ENCODE measurements around the gene NAE1.
A peak's percentile ranks its signal among the peaks of the same experiment; 100 is the strongest.
"Not testable (repeated sequence)": the region's sequence is repeated elsewhere in the genome, so short reads cannot be mapped to it uniquely, and the experiment has no call there.

Gene NAE1

GRCh38 chr16:66830422-66831404 is at the start of gene NAE1:
TSS of gene NAE1 (minus strand) at chr16:66830976. CDS start at chr16:66830899, 77 bp downstream.
- DNase-seq, result peak; percentile 74

GRCh38 chr16:66878067-66878466 is 47.3 kb upstream of the NAE1 start:
- DNase-seq, result no peak

GRCh38 chr16:66874079-66874775 is 43.5 kb upstream of the NAE1 start:
- DNase-seq, result peak; percentile 17

- DNase-seq, result no peak
These were observed 42.9 kb upstream of the NAE1 start for GRCh38 chr16:66873685-66874055.

- DNase-seq, result peak; percentile 100
These were observed 42.3 kb upstream of the NAE1 start for GRCh38 chr16:66872943-66873684.

GRCh38 chr16:66872559-66872942 is 41.8 kb upstream of the NAE1 start:
- DNase-seq, result no peak

GRCh38 chr16:66871840-66872239 is 41.1 kb upstream of the NAE1 start:
- no peak for DNase-seq

- not testable (repeated sequence) for DNase-seq
These were observed 40.6 kb upstream of the NAE1 start for GRCh38 chr16:66871363-66871762.

GRCh38 chr16:66869424-66869823 is 38.6 kb upstream of the NAE1 start:
- DNase-seq, result no peak

GRCh38 chr16:66863707-66864106 is 32.9 kb upstream of the NAE1 start:
- DNase-seq, result no peak

- no peak for DNase-seq
These were observed 31.3 kb upstream of the NAE1 start for GRCh38 chr16:66862023-66862520.

- no peak for DNase-seq
These were observed 28.8 kb upstream of the NAE1 start for GRCh38 chr16:66859397-66860068.

- no peak for DNase-seq
These were observed 28.1 kb upstream of the NAE1 start for GRCh38 chr16:66858740-66859396.

- no peak for DNase-seq
These were observed 26.7 kb upstream of the NAE1 start for GRCh38 chr16:66857437-66857836.

- no peak for DNase-seq
These were observed 26.0 kb upstream of the NAE1 start for GRCh38 chr16:66856801-66857200.

GRCh38 chr16:66856184-66856730 is 25.5 kb upstream of the NAE1 start:
- DNase-seq, result no peak

GRCh38 chr16:66853261-66854139 is 22.7 kb upstream of the NAE1 start:
- no peak for DNase-seq

- DNase-seq, result no peak
These were observed 20.6 kb upstream of the NAE1 start for GRCh38 chr16:66851166-66851964.

- no peak for DNase-seq
These were observed 19.5 kb upstream of the NAE1 start for GRCh38 chr16:66850115-66850815.

Measured in HCEC 1CT (cell line).